ENCODE data around the gene ABR.
A peak's percentile ranks its signal among the peaks of the same experiment; 100 is the strongest.
"Not testable (repeated sequence)": the region's sequence is repeated elsewhere in the genome, so short reads cannot be mapped to it uniquely, and the experiment has no call there.

The ABR gene

DNA sequence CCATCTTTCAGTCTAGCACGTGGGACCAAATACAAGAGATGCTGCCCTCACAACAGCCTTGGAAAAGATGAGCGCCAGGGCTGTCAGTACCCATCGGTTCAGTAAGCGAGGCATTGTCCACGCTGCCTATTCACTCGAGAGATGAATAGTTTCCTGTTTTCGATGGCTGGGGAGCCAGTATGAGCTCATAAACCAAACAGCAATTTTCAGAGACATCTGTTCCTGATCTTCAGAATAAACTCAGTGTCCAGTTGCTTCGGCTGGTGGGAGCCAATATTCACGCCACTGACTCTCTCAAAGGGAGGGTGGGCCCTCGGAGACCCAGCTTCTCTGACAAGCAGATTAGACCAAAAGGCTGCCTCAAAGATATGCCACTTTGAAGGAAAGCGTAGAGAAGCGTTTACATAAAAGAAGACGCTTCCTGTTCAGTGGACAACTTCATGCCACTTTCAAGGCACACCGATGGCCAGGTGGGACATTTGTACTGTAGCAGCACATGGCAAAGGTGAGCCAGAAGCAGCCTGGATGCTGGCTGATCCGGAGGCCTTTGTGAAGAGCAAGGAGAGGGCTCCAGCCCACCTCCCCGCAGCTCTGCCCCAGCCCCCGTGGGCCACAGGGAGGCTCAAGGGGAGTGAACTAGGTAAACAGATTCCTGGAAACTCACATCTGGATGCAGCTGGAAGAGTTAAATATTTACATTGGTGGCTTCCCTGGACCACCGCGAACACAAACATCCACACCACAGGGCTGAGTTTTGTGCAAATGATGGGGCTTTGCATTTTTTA, 176.8 kb downstream of the ABR start:
- DNase-seq (ENCODE audit: low read depth, low spot score) = no peak
- H3K27ac ChIP-seq = no peak overlapping the region

DNA sequence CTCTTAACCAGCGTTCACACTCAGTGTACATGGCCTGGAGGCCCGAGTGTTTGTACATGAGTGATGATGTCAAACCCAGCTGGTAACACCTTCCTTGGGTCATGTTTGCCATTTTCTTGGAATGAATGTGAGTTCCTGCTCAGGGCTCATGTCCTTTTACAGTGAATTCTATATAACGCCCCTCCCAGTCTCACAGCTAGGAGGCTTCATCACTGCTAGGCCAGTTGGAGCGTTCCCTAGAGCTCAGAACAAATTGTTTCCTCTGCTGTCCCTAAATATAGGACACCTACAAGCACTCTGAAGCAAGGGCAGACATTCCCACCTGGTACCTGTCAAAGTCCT, 177.4 kb downstream of the ABR start:
- DNase-seq (ENCODE audit: low read depth, low spot score) = no peak
- no peak overlapping the region for H3K27ac ChIP-seq

DNA sequence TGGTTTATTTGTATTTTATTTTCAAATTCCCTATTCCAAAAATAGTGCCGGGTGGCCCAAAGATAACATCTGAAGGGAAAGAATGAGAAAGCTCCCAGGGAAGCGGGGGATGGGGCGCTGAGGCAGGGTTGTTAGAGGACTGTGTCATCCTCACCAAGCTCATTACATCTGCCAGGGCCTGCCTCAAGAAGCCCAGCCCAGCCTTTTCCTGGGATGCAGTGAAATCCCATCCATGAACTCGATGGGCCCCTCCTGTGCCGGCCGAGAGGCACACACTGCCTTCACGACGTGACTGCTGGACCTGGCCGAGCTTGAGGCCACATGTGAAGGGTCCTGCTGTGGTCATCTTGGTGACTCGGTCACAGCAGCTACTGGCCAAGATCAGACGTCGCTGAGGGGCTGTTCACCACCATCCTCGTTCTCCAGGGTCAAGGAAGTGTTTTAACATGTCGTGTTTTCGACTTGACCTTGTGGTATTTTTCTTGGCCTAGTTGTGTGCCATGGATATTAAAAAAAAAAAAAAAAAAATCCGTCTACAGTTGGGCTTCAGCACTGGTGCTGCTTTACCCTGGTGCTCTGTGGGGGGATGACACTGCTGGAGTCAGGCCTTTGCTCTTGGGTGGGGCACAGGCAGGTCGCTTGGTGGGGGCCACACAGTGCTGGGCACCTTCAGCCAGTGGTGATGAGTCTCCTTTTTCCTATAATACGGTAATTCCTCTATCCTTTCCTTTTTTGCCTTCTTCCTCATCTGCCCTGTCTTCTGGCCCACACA, 178.0 kb downstream of the ABR start:
- no peak for DNase-seq (ENCODE audit: low read depth, low spot score)
- H3K27ac ChIP-seq = peak overlapping the region; percentile 7

DNA sequence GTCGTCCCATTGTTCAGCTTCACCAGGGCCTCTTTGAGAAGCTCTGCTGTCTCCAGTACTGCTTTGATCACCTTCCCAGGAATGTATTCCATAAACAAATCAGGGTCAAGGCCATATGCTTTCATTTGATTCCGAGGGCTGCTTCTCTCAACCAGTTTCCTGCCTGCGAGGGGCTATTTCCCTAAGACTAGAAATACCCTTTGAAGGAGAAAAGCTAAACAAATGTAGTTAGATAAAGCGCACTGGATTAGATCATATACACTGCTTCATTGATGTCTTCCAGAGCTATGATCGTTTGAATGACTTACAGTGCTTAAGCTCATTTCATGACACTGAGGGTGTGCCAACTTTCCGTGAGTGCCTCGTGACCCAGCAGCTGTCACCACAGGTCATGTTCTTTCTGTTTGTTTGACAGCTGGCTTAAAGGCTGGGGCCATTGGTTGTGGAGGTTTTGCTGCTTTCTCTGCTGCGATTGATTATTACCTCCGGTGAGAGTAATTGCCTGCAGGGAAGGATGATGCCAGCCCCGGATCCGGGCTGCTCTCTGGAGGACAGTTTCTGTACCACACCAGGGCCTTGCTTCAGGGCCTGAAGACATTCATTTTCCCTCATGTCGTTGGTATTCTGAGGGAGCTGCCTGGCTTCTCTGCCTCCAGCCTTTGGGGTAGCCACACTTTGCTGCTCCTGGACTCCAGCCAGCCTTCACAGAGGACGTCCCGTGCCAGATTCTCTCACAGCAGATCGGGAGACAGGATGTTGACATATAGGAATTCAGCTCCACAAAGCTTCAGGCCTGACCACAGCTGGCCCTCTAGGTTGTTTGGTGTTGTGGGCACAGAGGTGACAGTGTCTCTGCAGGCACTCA, 179.0 kb downstream of the ABR start:
- no peak for DNase-seq (ENCODE audit: low read depth, low spot score)

DNA sequence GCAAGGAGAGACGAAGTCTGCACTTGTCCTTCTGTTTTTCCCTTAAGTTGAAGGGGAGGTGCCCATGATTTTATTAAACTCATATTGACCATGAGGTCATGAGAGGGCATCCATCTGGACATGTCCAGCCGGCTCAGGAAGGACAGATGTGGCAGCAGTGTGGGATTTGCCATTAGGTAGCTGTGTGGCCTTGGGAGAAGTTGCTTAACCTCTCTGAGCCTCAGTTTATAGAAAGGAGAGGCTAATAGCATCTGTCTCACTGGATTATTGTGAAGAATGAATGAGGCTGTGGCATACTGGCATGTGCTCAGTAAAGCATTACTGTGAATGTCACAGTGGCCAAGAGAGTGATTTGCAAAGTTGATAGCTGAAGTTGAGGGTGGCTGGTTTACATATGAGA, 181.7 kb downstream of the ABR start:
- no peak for DNase-seq (ENCODE audit: low read depth, low spot score)
- H3K27ac ChIP-seq = no peak overlapping the region

More for the DNA sequence above, 179.0 kb downstream of the ABR start:
- peak overlapping the region; percentile 7 for H3K27ac ChIP-seq

DNA sequence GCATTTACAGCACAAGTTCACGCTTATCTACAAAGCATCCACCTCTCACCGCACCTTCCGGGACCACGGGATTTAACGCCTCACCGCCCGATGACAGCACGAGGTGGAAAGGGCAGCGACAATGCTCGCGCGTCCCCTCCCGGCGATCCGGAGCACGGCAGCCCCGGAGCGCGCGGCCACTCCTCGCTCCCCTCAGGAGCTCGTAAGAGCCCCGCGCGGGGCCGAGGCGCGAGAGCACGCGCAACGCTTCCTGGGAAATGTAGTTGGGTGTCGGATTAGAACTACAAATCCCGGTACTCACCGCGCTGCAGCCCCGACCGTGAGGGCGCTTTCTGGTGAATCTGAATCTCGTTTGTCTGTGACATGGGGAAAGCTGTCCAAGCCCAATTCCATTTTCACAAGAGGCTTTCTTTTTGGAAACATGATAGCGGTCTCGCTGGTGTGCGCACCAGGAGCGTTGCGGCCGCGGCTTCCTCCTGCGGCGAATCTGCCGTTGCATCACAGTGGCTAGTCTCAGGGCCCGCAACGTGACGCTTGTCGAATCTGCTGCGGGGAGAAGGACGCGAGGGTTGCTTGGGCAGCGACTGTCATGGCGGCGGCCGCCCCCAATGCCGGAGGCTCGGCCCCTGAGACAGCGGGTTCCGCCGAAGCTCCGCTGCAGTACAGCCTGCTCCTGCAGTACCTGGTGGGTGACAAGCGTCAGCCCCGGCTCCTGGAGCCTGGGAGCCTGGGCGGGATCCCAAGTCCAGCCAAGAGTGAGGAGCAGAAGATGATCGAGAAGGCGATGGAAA, 183.0 kb downstream of the ABR start, which contains the start of gene TIMM22:
Gene TIMM22, plus strand, starts transcription at position 576 of the 791 bp plus-strand sequence. Its CDS starts 14 bp downstream, at position 590.
- peak within 1 kb of the TSS; percentile 81 for H3K27ac ChIP-seq
- peak; percentile 92 for DNase-seq (ENCODE audit: low read depth, low spot score)

DNA sequence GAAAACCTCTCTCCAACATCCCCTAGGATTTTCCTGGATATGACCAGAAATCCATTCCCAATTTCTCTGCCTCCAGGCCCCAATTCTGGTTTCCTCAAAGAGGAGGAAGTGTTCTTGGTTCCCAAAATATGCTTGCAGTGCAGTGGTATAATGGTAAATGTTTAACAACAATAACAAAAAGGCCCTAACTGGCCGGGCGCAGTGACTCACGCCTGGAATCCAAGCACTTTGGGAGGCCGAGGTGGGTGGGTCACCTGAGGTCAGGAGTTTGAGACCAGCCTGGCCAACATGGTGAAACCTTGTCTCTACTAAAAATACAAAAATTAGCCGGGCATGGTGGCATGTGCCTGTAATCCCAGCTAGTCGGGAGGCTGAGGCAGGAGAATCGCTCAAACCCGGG, 184.5 kb downstream of the ABR start:
- H3K27ac ChIP-seq; DNase-seq (ENCODE audit: low read depth, low spot score): not testable (repeated sequence)

DNA sequence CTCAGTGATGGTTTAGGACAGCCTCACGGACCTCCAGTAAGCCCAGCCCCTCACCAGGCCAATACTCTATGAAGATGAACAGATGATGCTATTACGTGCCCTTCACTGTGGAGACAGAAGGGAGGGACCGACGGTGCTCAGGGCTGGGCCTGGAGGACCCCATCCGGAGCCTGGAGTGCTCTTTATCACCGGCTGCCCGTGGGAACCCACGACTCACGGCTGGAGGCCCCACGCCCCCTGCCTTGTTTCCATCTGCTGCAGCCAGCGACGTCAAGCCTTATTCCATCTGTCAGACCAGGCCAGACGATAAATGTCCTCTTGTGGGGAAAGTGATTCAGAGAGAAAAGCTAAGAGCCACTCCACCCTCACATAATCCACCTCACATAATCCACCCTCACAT, 186.8 kb downstream of the ABR start:
- DNase-seq (ENCODE audit: low read depth, low spot score) = no peak
- H3K27ac ChIP-seq = no peak overlapping the region

DNA sequence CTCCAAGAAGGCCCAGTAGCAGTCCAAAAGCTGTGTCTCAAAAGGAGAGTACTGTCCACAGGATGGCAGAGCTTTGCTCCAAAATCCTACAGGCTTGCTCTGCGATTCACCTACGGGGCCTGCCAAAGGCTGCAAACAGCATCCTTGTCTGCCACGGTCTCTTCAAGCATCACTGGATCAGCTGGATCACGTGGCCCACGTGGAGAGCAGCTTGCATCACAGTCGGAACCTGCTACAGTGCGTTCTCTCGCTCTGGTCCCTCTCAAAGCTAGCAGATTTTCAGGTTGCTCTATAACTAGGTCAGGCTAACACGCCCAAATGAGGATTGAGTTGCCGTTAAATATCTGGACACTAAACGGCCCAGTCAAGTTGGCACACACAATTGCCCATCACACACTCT, 191.2 kb downstream of the ABR start:
- DNase-seq (ENCODE audit: low read depth, low spot score) = no peak
- no peak overlapping the region for H3K27ac ChIP-seq

DNA sequence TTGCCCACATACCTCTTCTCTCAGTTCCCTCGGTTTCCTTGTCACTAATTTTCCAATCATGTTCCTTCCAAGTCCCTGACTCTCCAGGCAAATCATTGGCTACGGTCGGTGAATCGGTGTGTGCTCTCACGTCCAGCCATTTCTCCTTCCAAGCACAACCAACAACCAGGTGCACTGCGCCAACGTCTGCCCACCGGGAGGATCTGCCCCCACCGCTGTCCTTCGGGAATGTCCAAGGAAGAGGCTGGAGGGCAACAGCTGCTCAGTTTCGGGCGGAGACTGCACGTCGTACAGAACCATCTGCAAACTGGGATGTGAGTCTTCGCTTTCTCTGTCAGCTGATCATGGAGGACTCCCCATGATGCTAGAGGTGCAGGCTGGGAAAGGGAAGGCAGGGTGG, 191.8 kb downstream of the ABR start:
- H3K27ac ChIP-seq = no peak overlapping the region
- no peak for DNase-seq (ENCODE audit: low read depth, low spot score)

DNA sequence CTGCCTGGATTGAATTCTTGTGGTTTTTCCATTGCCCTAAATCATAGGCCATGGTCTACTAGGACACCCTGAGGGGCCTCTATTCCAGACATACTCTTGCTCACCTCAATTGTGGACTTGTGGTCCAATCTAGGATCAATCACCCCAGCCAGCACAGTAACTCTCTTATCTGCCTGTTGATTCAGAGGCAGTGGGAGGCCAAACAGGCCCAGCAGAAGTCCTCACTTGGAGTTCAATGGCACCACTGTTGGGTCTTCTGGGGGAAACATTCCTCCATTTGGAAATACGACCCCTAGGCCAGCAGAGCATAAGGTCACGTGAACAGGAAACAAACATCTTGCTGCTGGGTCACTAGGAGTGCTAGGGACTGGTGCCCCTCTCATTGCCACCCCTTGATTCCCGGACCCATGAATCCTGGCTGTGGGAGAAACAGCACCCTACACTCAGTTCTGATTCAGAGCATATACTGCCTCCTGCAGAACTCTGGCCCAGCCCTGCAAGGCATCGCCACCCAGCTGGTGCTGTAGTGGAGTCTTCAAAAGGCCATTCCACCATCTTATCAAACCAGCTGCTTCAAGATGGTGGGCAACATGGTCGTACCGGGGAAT, 193.4 kb downstream of the ABR start:
- DNase-seq (ENCODE audit: low read depth, low spot score) = no peak

DNA sequence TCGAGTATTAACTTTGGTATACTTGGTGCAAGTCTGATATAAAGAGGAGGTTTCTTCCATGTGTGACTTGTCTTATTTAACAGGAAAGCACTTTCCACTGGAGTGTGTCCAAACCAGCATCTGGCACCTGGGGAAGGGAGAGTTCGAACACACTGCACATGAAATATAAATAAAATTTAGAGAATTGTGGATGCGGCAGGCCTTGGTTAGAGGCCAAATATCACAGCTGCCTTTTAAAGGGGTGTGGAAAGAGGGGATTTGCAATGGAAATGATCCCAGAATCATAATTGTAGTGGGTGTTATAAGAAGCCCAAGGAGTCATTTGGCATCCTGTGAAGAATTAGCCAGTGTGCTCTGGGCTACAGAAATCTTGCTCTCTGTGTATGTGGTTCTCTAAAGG, 195.9 kb downstream of the ABR start:
- H3K27ac ChIP-seq = no peak overlapping the region
- no peak for DNase-seq (ENCODE audit: low read depth, low spot score)

More for the DNA sequence above, 193.4 kb downstream of the ABR start:
- H3K27ac ChIP-seq = no peak overlapping the region

DNA sequence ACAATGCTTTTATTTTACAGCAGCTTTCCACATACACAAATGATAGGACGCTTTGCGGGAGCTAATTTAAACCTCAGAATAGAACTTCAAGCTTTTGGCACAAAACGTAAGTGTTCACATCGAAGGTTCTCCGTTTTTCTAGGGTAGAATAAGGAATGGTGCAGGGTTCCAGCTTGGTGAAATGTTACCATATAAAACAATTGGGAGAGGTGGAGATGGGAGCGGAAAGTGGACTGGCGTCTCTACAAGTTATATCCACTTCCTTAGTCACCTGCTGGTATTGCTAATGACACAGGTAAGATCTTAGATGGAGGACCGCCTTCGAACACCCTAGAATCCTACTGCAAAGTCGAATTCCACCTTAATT, 198.5 kb downstream of the ABR start:
- H3K27ac ChIP-seq = no peak overlapping the region
- DNase-seq (ENCODE audit: low read depth, low spot score) = no peak

DNA sequence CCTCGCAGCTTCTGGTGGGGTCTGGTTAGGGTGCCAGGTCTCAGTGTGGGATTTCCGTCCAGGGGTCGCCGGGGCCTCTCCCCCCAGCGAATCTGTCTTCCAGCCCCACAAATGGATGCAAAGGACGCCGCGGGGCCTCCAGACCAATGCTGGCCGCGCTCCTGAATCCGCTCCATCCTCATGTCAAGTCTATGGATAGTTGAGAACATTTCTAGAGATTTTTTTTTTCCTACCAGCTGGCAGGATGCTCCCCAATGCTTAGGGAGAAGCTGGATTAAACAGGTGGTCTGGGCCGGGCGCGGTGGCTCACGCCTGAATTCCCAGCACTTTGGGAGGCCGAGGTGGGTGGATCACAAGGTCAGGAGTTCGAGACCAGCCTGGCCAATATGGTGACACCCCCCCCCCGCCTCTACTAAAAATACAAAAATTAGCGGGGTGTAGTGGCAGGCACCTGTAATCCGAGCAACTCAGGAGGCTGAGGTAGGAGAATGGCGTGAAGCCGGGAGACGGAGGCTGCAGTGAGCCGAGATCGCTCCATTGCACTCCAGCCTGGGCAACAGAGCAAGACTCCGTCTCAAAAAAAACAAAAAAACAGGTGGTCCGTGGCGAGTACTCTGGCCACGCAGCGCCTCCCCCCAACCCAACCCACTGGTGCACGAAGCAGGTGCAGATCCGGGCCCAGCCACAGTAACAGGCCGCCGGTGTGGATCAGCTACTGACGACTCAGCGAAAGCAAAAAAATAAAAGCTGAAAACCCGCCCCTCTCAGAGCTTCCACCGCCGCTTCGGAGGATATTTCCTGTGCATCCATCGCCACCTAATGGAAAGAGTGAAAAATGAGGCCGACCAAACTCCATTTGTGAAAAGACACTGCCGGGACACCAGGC, 199.1 kb downstream of the ABR start:
- no peak overlapping the region for H3K27ac ChIP-seq
- no peak for DNase-seq (ENCODE audit: low read depth, low spot score)

DNA sequence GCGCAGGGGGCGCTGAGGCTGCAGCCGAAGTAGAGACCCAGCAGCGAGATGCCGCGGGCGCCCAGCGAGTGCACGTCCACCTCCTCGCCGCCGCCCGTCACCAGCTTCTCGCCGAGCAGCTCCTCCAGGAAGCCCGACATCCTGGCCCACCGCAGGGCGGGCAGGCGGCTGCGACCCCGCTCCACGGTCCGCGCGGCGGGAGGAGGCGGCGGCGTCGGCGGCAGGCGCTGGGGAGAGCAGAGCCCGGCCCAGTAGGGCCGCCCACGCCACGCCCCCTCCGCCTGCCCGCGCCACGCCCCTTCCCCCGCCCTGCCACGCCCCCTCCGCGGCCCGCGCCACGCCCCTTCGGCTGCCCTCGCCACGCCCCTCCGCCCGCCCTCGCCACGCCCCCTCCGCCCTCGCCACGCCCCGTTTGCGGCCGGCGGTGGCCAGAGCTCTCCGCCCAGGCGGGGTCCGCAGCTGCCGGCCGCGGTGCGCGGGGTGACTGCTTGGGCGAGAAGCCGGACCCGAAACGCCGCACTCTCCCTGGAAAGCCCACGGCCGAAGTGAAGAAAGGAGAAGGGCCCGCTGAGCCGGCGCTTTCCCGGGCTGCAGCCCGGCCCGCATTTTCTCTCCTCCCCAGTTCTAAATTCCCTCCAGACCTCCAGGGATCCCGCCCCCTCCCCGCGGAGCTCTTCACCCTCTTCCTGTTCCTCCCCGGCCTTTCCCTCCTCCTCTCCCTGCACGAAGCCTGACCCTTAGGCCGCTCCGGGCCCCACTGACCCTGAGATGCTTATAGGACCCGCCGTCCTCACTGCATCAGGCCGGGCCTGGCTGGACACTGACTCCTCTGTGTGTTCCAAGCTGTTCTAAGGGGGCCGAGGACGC, 200.0 kb downstream of the ABR start, which contains the start of gene NXN:
Gene NXN, minus strand, starts transcription at position 238 of the 867 bp plus-strand sequence.
- no peak for DNase-seq (ENCODE audit: low read depth, low spot score)

DNA sequence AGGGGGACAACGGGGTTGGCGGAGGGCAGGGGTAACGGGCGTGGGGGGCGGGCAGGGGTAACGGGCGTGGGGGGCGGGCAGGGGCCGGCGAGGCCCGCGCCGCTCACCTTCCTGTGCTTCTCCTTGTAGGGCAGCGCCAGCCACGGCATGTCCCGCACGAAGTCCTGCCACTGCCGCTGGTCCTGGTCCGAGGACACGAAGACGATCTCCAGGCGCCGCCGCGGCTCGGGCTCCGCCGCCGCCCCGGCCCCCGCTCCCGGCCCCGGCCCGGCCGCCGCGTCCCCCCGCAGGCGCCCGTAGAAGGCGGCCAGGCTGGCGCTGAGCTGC, 200.6 kb downstream of the ABR start:
- H3K27ac ChIP-seq = peak overlapping the region; percentile 98

More for the DNA sequence above, 200.0 kb downstream of the ABR start, which contains the start of gene NXN:
- peak within 1 kb of the TSS; percentile 98 for H3K27ac ChIP-seq

More for the DNA sequence above, 200.6 kb downstream of the ABR start:
- DNase-seq (ENCODE audit: low read depth, low spot score) = no peak
